ENCODE measurements around the gene PRCD.
"Not testable (repeated sequence)": the region's sequence is repeated elsewhere in the genome, so short reads cannot be mapped to it uniquely, and the experiment has no call there.

- TF ChIP-seq EZH2phosphoT487 (IDR thresholded peaks at IDR 0.05; ENCODE audit: insufficient read depth, low read depth); EZH2 (IDR thresholded peaks at IDR 0.05; ENCODE audit: insufficient read depth, poor library complexity, severe bottlenecking): not testable (repeated sequence)
Observed at GRCh38 chr17:76521683-76522082, 18.2 kb upstream of the PRCD start.

Measured in GM23248 (cell line).